ENCODE measurements around the gene SAFB. TPM values are rescaled to one million over a fixed set of nuclear protein-coding genes. Genes with fewer than 3 reads are reported as not detected.

The SAFB gene
- total RNA-seq, 1 experiment from 2014 or later, result 143 TPM

DNA sequence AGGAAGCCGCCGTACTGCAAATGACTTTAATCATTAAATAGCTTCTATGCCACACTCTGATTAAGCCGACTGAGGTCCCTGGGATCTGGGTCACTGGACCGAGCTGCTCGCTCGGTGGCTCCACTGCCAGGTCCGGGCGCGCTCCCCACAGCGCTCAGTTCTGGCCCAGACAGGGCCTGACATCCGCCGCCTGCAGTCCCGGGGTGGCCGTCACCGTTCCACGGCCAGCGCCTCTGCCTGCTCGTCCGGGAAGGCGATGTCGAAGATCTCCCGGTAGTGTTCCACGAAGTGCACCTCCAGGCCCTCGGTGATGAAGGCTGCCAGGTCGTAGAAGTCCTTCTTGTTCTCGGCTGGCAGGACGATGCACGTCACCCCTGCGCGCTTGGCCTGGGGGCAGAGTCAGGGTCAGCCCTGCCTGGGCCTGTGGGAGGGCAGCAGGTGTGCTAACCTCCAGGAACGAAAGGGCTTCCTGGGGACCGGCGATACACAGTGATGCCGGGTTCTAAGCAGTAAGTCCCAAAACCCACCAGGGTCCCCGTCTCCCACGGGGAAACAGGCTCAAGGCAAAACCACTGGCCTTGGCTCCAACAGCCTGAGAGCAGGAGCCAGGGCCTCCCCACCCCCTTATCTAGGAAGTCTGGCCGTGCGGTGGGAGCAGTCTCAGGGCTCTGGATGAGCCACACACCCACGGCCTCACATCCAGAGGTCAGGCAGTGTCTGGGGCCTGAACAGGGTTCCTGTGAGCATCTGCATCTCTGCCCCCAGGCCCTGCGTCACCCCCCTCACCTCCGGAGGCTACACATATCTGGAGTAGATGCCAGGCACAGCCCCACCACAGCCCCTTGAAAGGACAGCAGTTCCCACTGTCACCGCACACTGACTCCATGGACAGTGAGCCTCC, 69.2 kb downstream of the SAFB start:
- H4K20me1 ChIP-seq (ENCODE audit: insufficient read depth), result peaks cover 17% of the 10 kb centered on the region; the same call in 1 of the 2 replicates
- ChIA-PET CTCF (no interaction called here), POLR2A (interaction anchor here (1.1 to 1.4 kb wide), 3 partner anchors 26 to 70 kb away, joined by 3 to 6 read pairs (median 5); partner anchors contain the start of genes CATSPERD, LONP1 and SAFB2), RAD21 (ENCODE audit: low non-redundant PET in 1 of 2, low total read pairs in 2 of 2, uncharacterized antibody in 2 of 2, unreplicated experiment in 2 of 2) (no interaction called here)
- no TSS peak for BruUV-seq (replicated peaks)
- intact Hi-C loops (cut with micrococcal nuclease), result loop anchor here (2.0 kb wide), 1 partner anchor 99 kb away; the partner anchor contains the start of gene DUS3L
- H3K4me2 ChIP-seq (ENCODE audit: low read length), result peak overlapping the region; percentile 92
- H3K9me2 ChIP-seq (ENCODE audit: insufficient read depth), result no peaks in the 10 kb centered on the region
- peaks cover 8 to 36% of the 10 kb centered on the region in 2 experiments; a peak in 3 of 4 replicates for H3K4me1 ChIP-seq (ENCODE audit: control insufficient read depth in 1 of 2, insufficient read depth in 2 of 2, low read length in 2 of 2)
- H3K27ac ChIP-seq (ENCODE audit: low read depth, low read length), result peak overlapping the region; percentile 93
- no peak overlapping the region for H2AFZ ChIP-seq (ENCODE audit: low read depth, low read length, poor library complexity, severe bottlenecking)
- no peak for DNase-seq (ENCODE audit: low read depth, low spot score)
- H3K9me3 ChIP-seq (ENCODE audit: control insufficient read depth in 1 of 2, insufficient read depth in 1 of 2, low read depth in 1 of 2, low read length in 2 of 2), result no peaks in the 10 kb centered on the region
- ATAC-seq, result peak; percentile 1; the same call in 1 of the 2 replicates
- peak overlapping the region; percentile 100 for H3K9ac ChIP-seq (ENCODE audit: low read length)
- H3K4me3 ChIP-seq (replicated peaks in 1 of 2; ENCODE audit: low read depth in 1 of 2, low read length in 2 of 2), result peak overlapping the region; percentile 85 to 99
- TF ChIP-seq, protein P1, sequence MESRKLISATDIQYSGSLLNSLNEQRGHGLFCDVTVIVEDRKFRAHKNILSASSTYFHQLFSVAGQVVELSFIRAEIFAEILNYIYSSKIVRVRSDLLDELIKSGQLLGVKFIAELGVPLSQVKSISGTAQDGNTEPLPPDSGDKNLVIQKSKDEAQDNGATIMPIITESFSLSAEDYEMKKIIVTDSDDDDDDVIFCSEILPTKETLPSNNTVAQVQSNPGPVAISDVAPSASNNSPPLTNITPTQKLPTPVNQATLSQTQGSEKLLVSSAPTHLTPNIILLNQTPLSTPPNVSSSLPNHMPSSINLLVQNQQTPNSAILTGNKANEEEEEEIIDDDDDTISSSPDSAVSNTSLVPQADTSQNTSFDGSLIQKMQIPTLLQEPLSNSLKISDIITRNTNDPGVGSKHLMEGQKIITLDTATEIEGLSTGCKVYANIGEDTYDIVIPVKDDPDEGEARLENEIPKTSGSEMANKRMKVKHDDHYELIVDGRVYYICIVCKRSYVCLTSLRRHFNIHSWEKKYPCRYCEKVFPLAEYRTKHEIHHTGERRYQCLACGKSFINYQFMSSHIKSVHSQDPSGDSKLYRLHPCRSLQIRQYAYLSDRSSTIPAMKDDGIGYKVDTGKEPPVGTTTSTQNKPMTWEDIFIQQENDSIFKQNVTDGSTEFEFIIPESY (IDR thresholded peaks at IDR 0.05; ENCODE audit: extremely low read depth, insufficient replicate concordance, low read length), result peak; percentile 2
- no peak for TF ChIP-seq YY1 (IDR thresholded peaks at IDR 0.05; ENCODE audit: extremely low read depth, insufficient replicate concordance, low read depth, low read length)
- TF ChIP-seq, protein P2, sequence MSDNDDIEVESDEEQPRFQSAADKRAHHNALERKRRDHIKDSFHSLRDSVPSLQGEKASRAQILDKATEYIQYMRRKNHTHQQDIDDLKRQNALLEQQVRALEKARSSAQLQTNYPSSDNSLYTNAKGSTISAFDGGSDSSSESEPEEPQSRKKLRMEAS (IDR thresholded peaks at IDR 0.05), result no peak
- peak; percentile 62 for TF ChIP-seq POLR2AphosphoS5 (IDR thresholded peaks at IDR 0.05; ENCODE audit: low read depth, low read length)
- no peaks in the 10 kb centered on the region for H3K27me3 ChIP-seq (ENCODE audit: insufficient read depth, low read length)
- peaks cover 12 to 58% of the 10 kb centered on the region in 2 experiments; a peak in 2 of 4 replicates for H3K36me3 ChIP-seq (ENCODE audit: control insufficient read depth in 1 of 2, insufficient read depth in 2 of 2, low read length in 2 of 2)
- peaks cover 57% of the 10 kb centered on the region for H3K79me2 ChIP-seq (ENCODE audit: insufficient read depth, low read length)
